Spleen (tissue), 7 donors: ENCODE results near the gene CRB3.

Source experiments
- POLR2A ChIP-seq, 3 donors: fragments of 450-650 bp; IDR thresholded peaks; one replicate each; pipeline ENCODE4 v1.5.1; 2017; ENCODE audit warnings: antibody characterized with exemption in 3 of 3, mild to moderate bottlenecking in 1 of 3
- POLR2AphosphoS5 ChIP-seq, 3 donors: sonication (generic); formaldehyde crosslinking; IDR thresholded peaks; one replicate each; pipeline ENCODE4 v1.5.1; 2017; ENCODE audit warnings: antibody characterized with exemption in 3 of 3
- TF ChIP-seq, protein P1 (sequence below), 11 experiments: fragments of 200-600 bp in 7 of 11; fragments of 450-650 bp in 4 of 11; sonication (generic) in 4 of 11; IDR thresholded peaks in 8 of 11; conservative IDR thresholded peaks in 3 of 11; 1 replicate in 7 of 11; 2 replicates in 4 of 11; pipeline versions ENCODE4 v1.4.0 to v1.8.0; 2016 to 2021; ENCODE audit warnings: antibody characterized with exemption in 11 of 11, inconsistent platforms in 4 of 11, mild to moderate bottlenecking in 1 of 11
- donor health status: DM: no; HTN: no; CAD: no; lungs with moderate emphysema.
- donor health status: DM: no; HTN: no; CAD: no.
- donor health status: DM: no; HTN: no; CAD: no.

DNA sequence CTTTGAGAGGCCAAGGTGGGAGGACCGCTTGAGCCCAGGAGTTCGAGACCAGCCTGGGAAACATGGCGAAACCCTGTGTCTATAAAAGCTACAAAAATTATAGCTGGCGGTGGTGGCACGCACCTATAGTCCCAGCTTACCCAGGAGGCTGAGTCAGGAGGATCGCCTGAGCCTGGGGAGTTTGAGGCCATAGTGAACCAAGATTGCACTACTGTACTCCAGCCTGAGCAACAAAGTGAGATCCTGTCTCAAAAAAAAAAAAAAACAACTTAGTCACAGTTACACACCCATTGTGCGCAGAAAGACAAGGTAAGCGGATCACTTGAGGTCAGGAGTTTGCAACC is 18.2 kb downstream of the CRB3 start:
- TF ChIP-seq, protein P1, sequence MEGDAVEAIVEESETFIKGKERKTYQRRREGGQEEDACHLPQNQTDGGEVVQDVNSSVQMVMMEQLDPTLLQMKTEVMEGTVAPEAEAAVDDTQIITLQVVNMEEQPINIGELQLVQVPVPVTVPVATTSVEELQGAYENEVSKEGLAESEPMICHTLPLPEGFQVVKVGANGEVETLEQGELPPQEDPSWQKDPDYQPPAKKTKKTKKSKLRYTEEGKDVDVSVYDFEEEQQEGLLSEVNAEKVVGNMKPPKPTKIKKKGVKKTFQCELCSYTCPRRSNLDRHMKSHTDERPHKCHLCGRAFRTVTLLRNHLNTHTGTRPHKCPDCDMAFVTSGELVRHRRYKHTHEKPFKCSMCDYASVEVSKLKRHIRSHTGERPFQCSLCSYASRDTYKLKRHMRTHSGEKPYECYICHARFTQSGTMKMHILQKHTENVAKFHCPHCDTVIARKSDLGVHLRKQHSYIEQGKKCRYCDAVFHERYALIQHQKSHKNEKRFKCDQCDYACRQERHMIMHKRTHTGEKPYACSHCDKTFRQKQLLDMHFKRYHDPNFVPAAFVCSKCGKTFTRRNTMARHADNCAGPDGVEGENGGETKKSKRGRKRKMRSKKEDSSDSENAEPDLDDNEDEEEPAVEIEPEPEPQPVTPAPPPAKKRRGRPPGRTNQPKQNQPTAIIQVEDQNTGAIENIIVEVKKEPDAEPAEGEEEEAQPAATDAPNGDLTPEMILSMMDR (IDR thresholded peaks at IDR 0.05 in 8 of 11, conservative IDR thresholded peaks at IDR 0.05 in 3 of 11), result no peak
- TF ChIP-seq POLR2A (IDR thresholded peaks at IDR 0.05) (no peak), POLR2AphosphoS5 (IDR thresholded peaks at IDR 0.05) (no peak)
